OCI-LY1 (cell line): ENCODE results near the gene SYT9.

Experiments used
- EZH2 ChIP-seq: fragments of 200-600 bp; sonication (generic), shearing (Covaris generic); IDR thresholded peaks from 2 replicates; pipeline ENCODE4 v1.8.0; 2017; ENCODE audit warnings: borderline replicate concordance, mixed run types, mild to moderate bottlenecking, antibody characterized with exemption, low read length, moderate library complexity, mixed read lengths
- TF ChIP-seq, protein P1 (sequence below): fragments of 200-600 bp; sonication (generic), shearing (Covaris generic); IDR thresholded peaks from 2 replicates; pipeline ENCODE4 v1.5.1; 2017; ENCODE audit warnings: mild to moderate bottlenecking, antibody characterized with exemption, low read length, moderate library complexity, mixed read lengths

DNA sequence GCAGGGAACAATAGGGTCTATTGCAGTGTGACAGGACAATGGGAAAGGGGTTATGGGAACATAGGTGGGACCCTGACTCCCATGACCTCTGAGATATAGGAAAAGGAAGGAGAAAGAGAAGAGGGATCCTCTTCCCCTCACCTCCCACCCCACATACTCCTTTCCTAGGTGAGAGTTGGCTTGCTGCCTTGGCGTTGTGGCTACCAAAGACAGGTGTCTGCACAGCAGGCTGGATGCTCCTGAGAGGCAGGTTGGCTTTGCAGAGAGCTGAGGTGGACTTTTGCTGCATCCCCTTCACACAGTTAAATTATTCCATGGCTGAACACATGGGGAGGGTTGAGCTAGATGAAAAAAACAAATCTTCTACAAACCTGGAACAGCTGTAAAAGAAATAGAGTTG is 80.7 kb downstream of the SYT9 start:
- TF ChIP-seq, protein P1, sequence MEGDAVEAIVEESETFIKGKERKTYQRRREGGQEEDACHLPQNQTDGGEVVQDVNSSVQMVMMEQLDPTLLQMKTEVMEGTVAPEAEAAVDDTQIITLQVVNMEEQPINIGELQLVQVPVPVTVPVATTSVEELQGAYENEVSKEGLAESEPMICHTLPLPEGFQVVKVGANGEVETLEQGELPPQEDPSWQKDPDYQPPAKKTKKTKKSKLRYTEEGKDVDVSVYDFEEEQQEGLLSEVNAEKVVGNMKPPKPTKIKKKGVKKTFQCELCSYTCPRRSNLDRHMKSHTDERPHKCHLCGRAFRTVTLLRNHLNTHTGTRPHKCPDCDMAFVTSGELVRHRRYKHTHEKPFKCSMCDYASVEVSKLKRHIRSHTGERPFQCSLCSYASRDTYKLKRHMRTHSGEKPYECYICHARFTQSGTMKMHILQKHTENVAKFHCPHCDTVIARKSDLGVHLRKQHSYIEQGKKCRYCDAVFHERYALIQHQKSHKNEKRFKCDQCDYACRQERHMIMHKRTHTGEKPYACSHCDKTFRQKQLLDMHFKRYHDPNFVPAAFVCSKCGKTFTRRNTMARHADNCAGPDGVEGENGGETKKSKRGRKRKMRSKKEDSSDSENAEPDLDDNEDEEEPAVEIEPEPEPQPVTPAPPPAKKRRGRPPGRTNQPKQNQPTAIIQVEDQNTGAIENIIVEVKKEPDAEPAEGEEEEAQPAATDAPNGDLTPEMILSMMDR: no peak
- TF ChIP-seq EZH2: no peak
